D721Med (cell line): Measurements from ENCODE around the gene SCG5.

Source experiments
- DNase-seq: peaks from one replicate; pipeline ENCODE4 v3.0.0; 2011; ENCODE audit warnings: low spot score; ENCODE audit not compliant: insufficient read length
- FAIRE-seq: peaks from 2 replicates; lab custom pipeline; 2011; peaks lifted over from hg19 to GRCh38; lab: Jason Lieb, UNC
- TF ChIP-seq, protein P1 (sequence below): IDR thresholded peaks from 2 replicates; pipeline ENCODE4 v1.5.1; 2012; ENCODE audit warnings: mild to moderate bottlenecking, control low read depth; ENCODE audit not compliant: insufficient read depth; ENCODE audit errors: missing control alignments

Gene SCG5

GRCh38 chr15:32676169-32676568, 34.7 kb downstream of the SCG5 start:
- DNase-seq, result no peak
- FAIRE-seq, result no peak
- TF ChIP-seq, protein P1, sequence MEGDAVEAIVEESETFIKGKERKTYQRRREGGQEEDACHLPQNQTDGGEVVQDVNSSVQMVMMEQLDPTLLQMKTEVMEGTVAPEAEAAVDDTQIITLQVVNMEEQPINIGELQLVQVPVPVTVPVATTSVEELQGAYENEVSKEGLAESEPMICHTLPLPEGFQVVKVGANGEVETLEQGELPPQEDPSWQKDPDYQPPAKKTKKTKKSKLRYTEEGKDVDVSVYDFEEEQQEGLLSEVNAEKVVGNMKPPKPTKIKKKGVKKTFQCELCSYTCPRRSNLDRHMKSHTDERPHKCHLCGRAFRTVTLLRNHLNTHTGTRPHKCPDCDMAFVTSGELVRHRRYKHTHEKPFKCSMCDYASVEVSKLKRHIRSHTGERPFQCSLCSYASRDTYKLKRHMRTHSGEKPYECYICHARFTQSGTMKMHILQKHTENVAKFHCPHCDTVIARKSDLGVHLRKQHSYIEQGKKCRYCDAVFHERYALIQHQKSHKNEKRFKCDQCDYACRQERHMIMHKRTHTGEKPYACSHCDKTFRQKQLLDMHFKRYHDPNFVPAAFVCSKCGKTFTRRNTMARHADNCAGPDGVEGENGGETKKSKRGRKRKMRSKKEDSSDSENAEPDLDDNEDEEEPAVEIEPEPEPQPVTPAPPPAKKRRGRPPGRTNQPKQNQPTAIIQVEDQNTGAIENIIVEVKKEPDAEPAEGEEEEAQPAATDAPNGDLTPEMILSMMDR, result no peak

GRCh38 chr15:32677238-32677750, 35.8 kb downstream of the SCG5 start:
- no peak for FAIRE-seq
- no peak for DNase-seq

GRCh38 chr15:32679298-32679690, 37.8 kb downstream of the SCG5 start:
- TF ChIP-seq, protein P1, result no peak
- DNase-seq, result no peak
- FAIRE-seq, result no peak

More at GRCh38 chr15:32677238-32677750, 35.8 kb downstream of the SCG5 start:
- TF ChIP-seq, protein P1, result no peak

DNA sequence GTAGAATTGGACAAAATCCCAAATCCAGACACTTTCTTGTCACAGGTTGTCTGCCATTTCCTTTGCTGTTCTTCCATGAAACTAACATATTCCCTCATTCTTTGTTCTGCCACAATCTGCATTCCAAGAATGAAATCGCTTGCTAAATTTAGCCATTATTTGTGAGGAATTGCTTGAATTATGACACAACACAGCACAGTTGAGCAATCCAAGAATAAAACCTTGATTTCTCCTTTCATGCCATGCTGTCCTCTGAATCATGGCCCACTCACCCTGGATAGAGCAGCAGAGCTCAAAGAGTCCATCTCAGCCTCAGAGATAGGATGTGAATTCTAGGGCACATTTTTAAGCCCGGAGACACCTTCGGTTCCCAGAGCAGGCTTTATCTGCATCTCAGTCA, 41.1 kb downstream of the SCG5 start:
- no peak for FAIRE-seq
- DNase-seq, result no peak
- TF ChIP-seq, protein P1, result no peak

DNA sequence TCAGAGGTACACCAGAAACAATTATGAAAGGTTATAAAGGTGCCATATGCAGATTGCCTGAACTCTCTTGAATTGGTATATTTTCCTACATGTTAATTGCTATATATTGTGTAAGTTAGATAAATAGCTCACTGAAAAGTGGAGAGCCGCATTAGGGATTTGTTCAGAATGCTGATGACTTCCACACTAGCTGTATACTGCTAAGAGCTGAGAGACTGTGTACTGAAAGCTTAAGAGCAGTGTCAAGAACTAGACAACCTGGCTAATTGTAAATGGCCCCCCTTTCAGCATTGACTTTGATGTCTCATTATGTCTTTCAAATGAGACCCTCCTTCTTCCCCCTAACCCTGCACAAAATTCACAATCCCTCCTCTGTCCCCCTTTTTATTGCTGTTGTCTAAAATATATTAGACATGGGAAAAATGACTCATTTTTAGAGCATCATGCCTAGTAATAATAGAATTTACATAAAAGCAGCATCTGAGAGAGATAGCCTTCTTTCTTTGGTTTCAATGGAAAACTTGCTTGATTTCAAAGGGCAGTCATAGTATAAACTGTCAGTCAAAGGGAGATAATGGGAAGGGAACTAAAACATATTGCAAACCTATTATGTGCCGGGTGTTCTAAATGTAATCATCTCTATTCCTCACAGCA, 41.6 kb downstream of the SCG5 start:
- no peak for FAIRE-seq

GRCh38 chr15:32683906-32684584, 42.5 kb downstream of the SCG5 start:
- TF ChIP-seq, protein P1, result no peak
- FAIRE-seq (no peak), DNase-seq (no peak)

More for the DNA sequence above, 41.6 kb downstream of the SCG5 start:
- TF ChIP-seq, protein P1, result no peak
- DNase-seq, result no peak

DNA sequence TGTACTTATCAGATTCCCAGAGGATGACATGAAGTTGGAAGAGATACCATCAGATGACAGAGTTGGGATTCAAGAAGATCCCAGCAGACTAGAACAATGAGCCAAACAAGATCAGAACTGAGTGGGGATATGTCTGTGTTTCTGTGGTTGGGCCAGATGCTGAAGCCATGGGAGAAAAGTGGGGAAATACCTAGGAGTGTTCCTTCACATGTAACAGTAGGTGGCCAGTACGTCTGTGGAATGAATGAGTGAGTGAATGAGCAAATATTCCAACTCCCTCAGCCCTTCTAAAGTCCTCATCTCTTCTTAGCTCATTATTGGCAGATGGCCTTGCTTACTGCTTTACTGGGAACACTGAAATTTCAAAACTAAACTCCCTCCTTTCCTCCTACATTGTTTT, 44.1 kb downstream of the SCG5 start:
- TF ChIP-seq, protein P1, result no peak
- DNase-seq (no peak), FAIRE-seq (no peak)
